ENCODE measurements around the gene RPS3A. TPM values are rescaled to one million over a fixed set of nuclear protein-coding genes. Genes with fewer than 3 reads are reported as not detected.
"Not testable (repeated sequence)": the region's sequence is repeated elsewhere in the genome, so short reads cannot be mapped to it uniquely, and the experiment has no call there.

Gene RPS3A
- total RNA-seq, 2 donors from 2014 or later, result 2,304 to 2,367 TPM

DNA sequence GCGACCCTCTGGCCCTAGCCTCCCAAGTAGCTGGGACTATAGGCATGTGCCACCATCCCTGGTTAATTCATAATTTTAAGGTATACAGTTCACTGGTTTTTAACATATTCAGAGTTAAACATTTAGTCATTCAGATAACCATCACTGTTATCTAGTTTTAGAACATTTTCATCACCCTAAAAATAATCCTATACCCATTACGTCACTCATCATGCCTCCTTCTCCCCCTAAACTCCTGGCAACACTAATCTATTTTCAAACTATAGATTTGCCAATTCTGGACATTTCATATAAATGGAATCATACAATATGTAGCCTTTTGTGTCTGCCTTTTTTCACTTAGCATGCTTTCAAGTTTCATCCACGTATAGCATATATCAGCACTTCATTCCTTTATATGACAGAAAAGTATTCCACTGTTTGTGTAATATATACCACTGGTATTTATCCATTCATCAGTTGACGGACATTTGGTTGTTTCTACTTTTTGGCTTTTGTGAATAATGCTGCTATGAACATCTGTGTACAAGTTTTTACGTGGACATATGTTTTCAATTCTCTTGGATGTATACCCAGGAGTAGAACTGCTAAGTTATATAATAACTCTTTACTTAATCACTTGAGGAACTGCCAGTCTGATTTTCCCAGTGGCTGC, 32.0 kb upstream of the RPS3A start:
- TF ChIP-seq, protein P1, sequence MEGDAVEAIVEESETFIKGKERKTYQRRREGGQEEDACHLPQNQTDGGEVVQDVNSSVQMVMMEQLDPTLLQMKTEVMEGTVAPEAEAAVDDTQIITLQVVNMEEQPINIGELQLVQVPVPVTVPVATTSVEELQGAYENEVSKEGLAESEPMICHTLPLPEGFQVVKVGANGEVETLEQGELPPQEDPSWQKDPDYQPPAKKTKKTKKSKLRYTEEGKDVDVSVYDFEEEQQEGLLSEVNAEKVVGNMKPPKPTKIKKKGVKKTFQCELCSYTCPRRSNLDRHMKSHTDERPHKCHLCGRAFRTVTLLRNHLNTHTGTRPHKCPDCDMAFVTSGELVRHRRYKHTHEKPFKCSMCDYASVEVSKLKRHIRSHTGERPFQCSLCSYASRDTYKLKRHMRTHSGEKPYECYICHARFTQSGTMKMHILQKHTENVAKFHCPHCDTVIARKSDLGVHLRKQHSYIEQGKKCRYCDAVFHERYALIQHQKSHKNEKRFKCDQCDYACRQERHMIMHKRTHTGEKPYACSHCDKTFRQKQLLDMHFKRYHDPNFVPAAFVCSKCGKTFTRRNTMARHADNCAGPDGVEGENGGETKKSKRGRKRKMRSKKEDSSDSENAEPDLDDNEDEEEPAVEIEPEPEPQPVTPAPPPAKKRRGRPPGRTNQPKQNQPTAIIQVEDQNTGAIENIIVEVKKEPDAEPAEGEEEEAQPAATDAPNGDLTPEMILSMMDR (conservative IDR thresholded peaks at IDR 0.05), result no peak
- Mint-ChIP-seq H3K27me3 (ENCODE audit: insufficient read depth) (no peaks in the 10 kb centered on the region), H3K36me3 (ENCODE audit: low read depth) (no peaks in the 10 kb centered on the region), H3K9me3 (no peaks in the 10 kb centered on the region), H3K4me3 (no peak overlapping the region), H3K4me1 (peaks cover 2% of the 10 kb centered on the region), H3K27ac (no peak overlapping the region)
- Histone ChIP-seq H3K9ac (ENCODE audit: extremely low read depth, low read length, poor library complexity, severe bottlenecking) (no peak overlapping the region), H3K27me3 (ENCODE audit: control insufficient read depth, insufficient read depth, low read length, poor library complexity, severe bottlenecking) (no peaks in the 10 kb centered on the region), H3K4me1 (ENCODE audit: control insufficient read depth, insufficient read depth, low read length) (no peaks in the 10 kb centered on the region), H3K9me3 (ENCODE audit: control insufficient read depth, low read length) (no peaks in the 10 kb centered on the region), H3K27ac (ENCODE audit: low read depth, low read length) (no peak overlapping the region), H3K4me3 (ENCODE audit: low read length) (no peak overlapping the region), H3K36me3 (ENCODE audit: control insufficient read depth, insufficient read depth, low read length) (no peaks in the 10 kb centered on the region)
- 89 to 91% methylated on average over 1 to 5 of the region's 5 CpGs for WGBS, 2 experiments (ENCODE audit: insufficient coverage in 1 of 2, insufficient read length in 1 of 2)
- DNase-seq, result no peak

DNA sequence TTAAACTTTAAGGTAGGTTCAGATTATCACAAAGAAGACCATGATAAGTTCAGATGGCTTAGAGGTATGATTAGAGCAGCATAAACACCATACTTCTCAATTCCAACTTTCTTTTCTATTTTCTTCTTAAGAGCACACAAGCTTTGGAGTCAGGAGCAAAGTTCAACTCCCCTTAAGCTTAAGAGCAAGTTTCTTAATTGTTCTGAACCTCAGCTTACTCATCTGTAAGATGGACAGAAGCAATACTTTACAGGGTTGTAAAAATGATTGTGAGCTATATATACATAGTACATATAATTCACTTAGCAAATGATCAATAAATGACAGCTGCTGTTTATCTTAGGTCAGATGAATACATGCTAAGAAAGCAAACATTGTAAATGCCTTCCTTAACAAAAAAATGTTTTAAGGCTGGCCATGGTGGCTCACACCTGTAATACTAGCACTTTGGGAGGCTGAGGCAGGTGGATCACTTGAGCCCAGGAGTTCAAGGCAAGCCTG, 25.0 kb upstream of the RPS3A start:
- H3K9me3 Mint-ChIP-seq, result no peaks in the 10 kb centered on the region
- no peak overlapping the region for H3K4me3 ChIP-seq (ENCODE audit: low read length)
- peaks cover 2% of the 10 kb centered on the region for H3K4me1 Mint-ChIP-seq
- no peaks in the 10 kb centered on the region for H3K36me3 Mint-ChIP-seq (ENCODE audit: low read depth)
- no peaks in the 10 kb centered on the region for H3K27me3 ChIP-seq (ENCODE audit: control insufficient read depth, insufficient read depth, low read length, poor library complexity, severe bottlenecking)
- no peak overlapping the region for H3K27ac ChIP-seq (ENCODE audit: low read depth, low read length)
- H3K27me3 Mint-ChIP-seq (ENCODE audit: insufficient read depth), result peaks cover 2% of the 10 kb centered on the region
- no peaks in the 10 kb centered on the region for H3K9me3 ChIP-seq (ENCODE audit: control insufficient read depth, low read length)
- H3K4me3 Mint-ChIP-seq, result no peak overlapping the region
- no peak overlapping the region for H3K27ac Mint-ChIP-seq
- no peak overlapping the region for H3K9ac ChIP-seq (ENCODE audit: extremely low read depth, low read length, poor library complexity, severe bottlenecking)
- no peak for DNase-seq
- H3K4me1 ChIP-seq (ENCODE audit: control insufficient read depth, insufficient read depth, low read length), result no peaks in the 10 kb centered on the region
- TF ChIP-seq, protein P1 (conservative IDR thresholded peaks at IDR 0.05), result no peak
- no peaks in the 10 kb centered on the region for H3K36me3 ChIP-seq (ENCODE audit: control insufficient read depth, insufficient read depth, low read length)

DNA sequence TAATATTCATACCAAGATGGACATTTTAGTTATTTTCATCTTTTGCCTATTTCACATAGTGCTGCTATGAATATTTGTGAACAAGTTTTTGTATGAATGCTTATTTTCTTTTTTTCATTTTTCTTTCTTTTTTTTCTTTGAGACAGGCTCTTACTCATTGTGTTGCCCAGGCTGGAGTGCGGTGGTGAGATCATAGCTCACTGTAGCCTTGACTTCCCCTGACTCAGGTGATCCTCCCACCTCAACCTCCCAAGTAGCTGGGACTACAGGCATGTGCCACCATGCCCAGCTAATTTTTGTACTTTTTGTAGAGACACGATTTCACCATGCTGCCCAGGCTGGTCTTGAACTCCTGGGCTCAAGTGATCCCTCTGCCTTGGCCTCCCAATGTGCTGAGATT, 21.4 kb upstream of the RPS3A start:
- not testable (repeated sequence) for H3K4me1 ChIP-seq (ENCODE audit: control insufficient read depth, insufficient read depth, low read length); H3K36me3 Mint-ChIP-seq (ENCODE audit: low read depth); H3K36me3 ChIP-seq (ENCODE audit: control insufficient read depth, insufficient read depth, low read length); H3K9ac ChIP-seq (ENCODE audit: extremely low read depth, low read length, poor library complexity, severe bottlenecking); H3K9me3 Mint-ChIP-seq; H3K27ac ChIP-seq (ENCODE audit: low read depth, low read length); H3K9me3 ChIP-seq (ENCODE audit: control insufficient read depth, low read length); H3K27me3 Mint-ChIP-seq (ENCODE audit: insufficient read depth); H3K27ac Mint-ChIP-seq; H3K27me3 ChIP-seq (ENCODE audit: control insufficient read depth, insufficient read depth, low read length, poor library complexity, severe bottlenecking); H3K4me3 Mint-ChIP-seq; DNase-seq; H3K4me1 Mint-ChIP-seq; H3K4me3 ChIP-seq (ENCODE audit: low read length)
- 64 to 93% methylated on average over 1 to 2 of the region's 2 CpGs for whole genome bisulfite sequencing, 2 experiments (ENCODE audit: insufficient coverage in 1 of 2, insufficient read length in 1 of 2)

DNA sequence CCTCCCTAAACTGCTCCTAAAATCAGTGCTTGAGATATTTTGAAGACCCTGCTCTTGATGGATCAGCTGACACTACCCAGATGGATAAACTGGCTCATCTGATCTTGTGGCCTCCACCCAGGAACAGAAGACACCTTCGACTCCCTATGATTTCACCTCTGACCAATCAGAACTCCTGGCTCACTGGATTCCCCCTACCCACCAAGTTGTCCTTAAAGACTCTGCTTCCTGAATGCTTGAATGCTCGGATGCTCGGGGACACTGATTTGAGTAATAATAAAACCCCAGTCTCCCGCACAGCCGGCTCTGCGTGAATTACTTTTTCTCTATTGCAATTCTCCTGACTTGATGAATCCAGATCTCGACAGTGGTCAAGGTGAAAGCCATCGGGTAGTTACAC, 12.0 kb upstream of the RPS3A start:
- Histone ChIP-seq H3K9me3 (ENCODE audit: control insufficient read depth, low read length) (no peaks in the 10 kb centered on the region), H3K27me3 (ENCODE audit: control insufficient read depth, insufficient read depth, low read length, poor library complexity, severe bottlenecking) (no peaks in the 10 kb centered on the region), H3K4me1 (ENCODE audit: control insufficient read depth, insufficient read depth, low read length) (peaks cover 7% of the 10 kb centered on the region), H3K27ac (ENCODE audit: low read depth, low read length) (no peak overlapping the region), H3K4me3 (ENCODE audit: low read length) (no peak overlapping the region), H3K36me3 (ENCODE audit: control insufficient read depth, insufficient read depth, low read length) (no peaks in the 10 kb centered on the region), H3K9ac (ENCODE audit: extremely low read depth, low read length, poor library complexity, severe bottlenecking) (no peak overlapping the region)
- Mint-ChIP-seq H3K36me3 (ENCODE audit: low read depth) (no peaks in the 10 kb centered on the region), H3K27me3 (ENCODE audit: insufficient read depth) (no peaks in the 10 kb centered on the region), H3K4me1 (peaks cover 3% of the 10 kb centered on the region), H3K27ac (no peak overlapping the region), H3K9me3 (peaks cover 14% of the 10 kb centered on the region), H3K4me3 (no peak overlapping the region)
- DNase-seq, result peak; percentile 46
- WGBS, 2 experiments (ENCODE audit: insufficient coverage in 1 of 2, insufficient read length in 1 of 2), result 91 to 94% methylated on average over 8 of the region's 8 CpGs
- TF ChIP-seq, protein P1 (conservative IDR thresholded peaks at IDR 0.05), result no peak

Measured in endodermal cell (in vitro differentiated cells).